CD4-positive, alpha-beta T cell (primary cell): ENCODE data around the gene KAT2B. TPM values are rescaled to one million over a fixed set of nuclear protein-coding genes. Genes with fewer than 3 reads are reported as not detected.

Experiments
- ATAC-seq: fragments of 200-7000 bp; cut with Tn5 transposase; one replicate; pipeline ENCODE4 v1.10.0; 2022; ENCODE audit warnings: mild to moderate bottlenecking; ENCODE audit not compliant: poor library complexity
- CTCF ChIA-PET: fragments of 350-600 bp; sonication (Branson Sonifier 250); formaldehyde crosslinking; loops from one replicate; lab custom pipeline; 2021; ENCODE audit warnings: antibody characterized with exemption, inconsistent platforms; lab: Charles Lee
- POLR2A ChIA-PET: fragments of 350-600 bp; sonication (Branson Sonifier 250); formaldehyde crosslinking; loops from one replicate; lab custom pipeline; 2021; ENCODE audit warnings: antibody characterized with exemption, inconsistent platforms; lab: Charles Lee
- DNase-seq, 14 experiments: peaks; one replicate each; pipeline ENCODE4 v3.0.0-alpha.2; 2013 to 2020; ENCODE audit warnings: mixed read lengths in 2 of 14
- H3K27ac ChIP-seq, 2 donors: one replicate each; pipeline versions ENCODE4 v1.5.1 to v1.7.0; 2013; ENCODE audit warnings: low read length in 2 of 2, low read depth in 1 of 2, mild to moderate bottlenecking in 1 of 2
- H3K27me3 ChIP-seq, 2 experiments: 1 replicate in 1 of 2; 2 replicates in 1 of 2; pipeline versions ENCODE4 v1.6.1 to v1.7.0; 2013; ENCODE audit warnings: low read length in 2 of 2, control low read depth in 1 of 2, mild to moderate bottlenecking in 1 of 2, moderate library complexity in 1 of 2; ENCODE audit not compliant: insufficient read depth in 2 of 2, control insufficient read depth in 1 of 2
- H3K36me3 ChIP-seq: one replicate; pipeline ENCODE4 v1.6.1; 2013; ENCODE audit warnings: low read length, control low read depth; ENCODE audit not compliant: insufficient read depth
- H3K4me1 ChIP-seq: one replicate; pipeline ENCODE4 v1.6.1; 2013; ENCODE audit warnings: low read length, control low read depth; ENCODE audit not compliant: insufficient read depth
- H3K4me3 ChIP-seq: one replicate; pipeline ENCODE4 v1.5.1; 2013; ENCODE audit warnings: mild to moderate bottlenecking, low read length, moderate library complexity
- H3K9me3 ChIP-seq, 2 experiments: 1 replicate in 1 of 2; 2 replicates in 1 of 2; pipeline versions ENCODE4 v1.6.1 to v1.7.0; 2013; ENCODE audit warnings: low read length in 2 of 2, mild to moderate bottlenecking in 2 of 2, control low read depth in 1 of 2, moderate library complexity in 1 of 2; ENCODE audit not compliant: control insufficient read depth in 1 of 2, insufficient read depth in 1 of 2
- H3K27ac Mint-ChIP-seq: one replicate; pipeline ENCODE4 v1.8.0; 2020; ENCODE audit warnings: mixed read lengths
- H3K27me3 Mint-ChIP-seq: one replicate; pipeline ENCODE4 v1.8.0; 2021; ENCODE audit warnings: mixed read lengths
- H3K36me3 Mint-ChIP-seq: one replicate; pipeline ENCODE4 v1.8.0; 2021; ENCODE audit warnings: low read depth, mixed read lengths
- H3K4me1 Mint-ChIP-seq: one replicate; pipeline ENCODE4 v1.8.0; 2021; ENCODE audit warnings: low read depth, mixed read lengths
- H3K4me3 Mint-ChIP-seq: one replicate; pipeline ENCODE4 v1.8.0; 2020; ENCODE audit warnings: mild to moderate bottlenecking, mixed read lengths
- H3K9me3 Mint-ChIP-seq: one replicate; pipeline ENCODE4 v1.8.0; 2020; ENCODE audit warnings: mixed read lengths
- intact Hi-C, 2 experiments: fragments of 100-400 bp; cut with DNase I in 1 of 2; cut with micrococcal nuclease in 1 of 2; formaldehyde crosslinking; loops; one replicate each; pipeline versions ENCODE4 v1.15.1 to v1.9.0; 2023 to 2025; cut with DNase I, micrococcal nuclease
- total RNA-seq, 174 experiments: library from RNA in 2 of 174; stranded (reverse) in 2 of 174; gene quantifications; one replicate each; pipeline ENCODE4 v1.2.3 and lab custom pipeline; 2021 to 2026
- TF ChIP-seq, protein P1 (sequence below): fragments of 200-600 bp; IDR thresholded peaks from one replicate; pipeline ENCODE4 v1.8.0; 2022; ENCODE audit warnings: antibody characterized with exemption, mild to moderate bottlenecking

Gene KAT2B
- total RNA-seq, 2 experiments from 2014 or later: 50.9 to 54.4 TPM

DNA sequence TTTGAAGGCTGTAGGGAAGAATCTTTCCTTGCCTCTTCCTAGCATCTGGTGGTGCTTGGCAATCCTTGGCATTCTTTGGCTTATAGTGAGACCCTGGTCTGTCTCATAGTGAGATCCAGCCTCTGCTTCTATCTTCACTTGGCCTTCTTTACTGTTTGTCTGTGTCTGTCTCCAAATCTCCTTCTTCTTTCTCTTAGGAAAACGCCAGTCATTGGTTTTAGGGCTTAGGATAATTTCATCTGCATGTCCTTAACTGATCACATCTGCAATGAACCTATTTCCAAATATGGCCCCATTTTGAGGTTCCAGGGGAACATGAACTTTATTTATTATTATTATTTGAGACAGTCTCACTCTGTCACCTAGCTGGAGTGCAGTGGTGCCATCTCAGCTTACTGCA, 25.8 kb downstream of the KAT2B start:
- TF ChIP-seq, protein P1, sequence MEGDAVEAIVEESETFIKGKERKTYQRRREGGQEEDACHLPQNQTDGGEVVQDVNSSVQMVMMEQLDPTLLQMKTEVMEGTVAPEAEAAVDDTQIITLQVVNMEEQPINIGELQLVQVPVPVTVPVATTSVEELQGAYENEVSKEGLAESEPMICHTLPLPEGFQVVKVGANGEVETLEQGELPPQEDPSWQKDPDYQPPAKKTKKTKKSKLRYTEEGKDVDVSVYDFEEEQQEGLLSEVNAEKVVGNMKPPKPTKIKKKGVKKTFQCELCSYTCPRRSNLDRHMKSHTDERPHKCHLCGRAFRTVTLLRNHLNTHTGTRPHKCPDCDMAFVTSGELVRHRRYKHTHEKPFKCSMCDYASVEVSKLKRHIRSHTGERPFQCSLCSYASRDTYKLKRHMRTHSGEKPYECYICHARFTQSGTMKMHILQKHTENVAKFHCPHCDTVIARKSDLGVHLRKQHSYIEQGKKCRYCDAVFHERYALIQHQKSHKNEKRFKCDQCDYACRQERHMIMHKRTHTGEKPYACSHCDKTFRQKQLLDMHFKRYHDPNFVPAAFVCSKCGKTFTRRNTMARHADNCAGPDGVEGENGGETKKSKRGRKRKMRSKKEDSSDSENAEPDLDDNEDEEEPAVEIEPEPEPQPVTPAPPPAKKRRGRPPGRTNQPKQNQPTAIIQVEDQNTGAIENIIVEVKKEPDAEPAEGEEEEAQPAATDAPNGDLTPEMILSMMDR: no peak
- peaks cover 57% of the 10 kb centered on the region for H3K4me1 Mint-ChIP-seq
- peaks cover 1% of the 10 kb centered on the region for H3K36me3 Mint-ChIP-seq
- no peak overlapping the region for H3K27ac Mint-ChIP-seq
- intact Hi-C loops: no loop called here
- no peak overlapping the region for H3K4me3 Mint-ChIP-seq
- H3K4me1 ChIP-seq: peaks cover 22% of the 10 kb centered on the region
- H3K36me3 ChIP-seq: peaks cover 8% of the 10 kb centered on the region
- DNase-seq: no peak
- no peaks in the 10 kb centered on the region for H3K9me3 Mint-ChIP-seq
- POLR2A ChIA-PET: no interaction called here
- no peaks in the 10 kb centered on the region for H3K27me3 Mint-ChIP-seq
- H3K27me3 ChIP-seq: no peaks in the 10 kb centered on the region
- no peak overlapping the region for H3K4me3 ChIP-seq
- CTCF ChIA-PET: no interaction called here
- H3K27ac ChIP-seq: no peak overlapping the region
- H3K9me3 ChIP-seq: no peaks in the 10 kb centered on the region
- no peak for ATAC-seq

DNA sequence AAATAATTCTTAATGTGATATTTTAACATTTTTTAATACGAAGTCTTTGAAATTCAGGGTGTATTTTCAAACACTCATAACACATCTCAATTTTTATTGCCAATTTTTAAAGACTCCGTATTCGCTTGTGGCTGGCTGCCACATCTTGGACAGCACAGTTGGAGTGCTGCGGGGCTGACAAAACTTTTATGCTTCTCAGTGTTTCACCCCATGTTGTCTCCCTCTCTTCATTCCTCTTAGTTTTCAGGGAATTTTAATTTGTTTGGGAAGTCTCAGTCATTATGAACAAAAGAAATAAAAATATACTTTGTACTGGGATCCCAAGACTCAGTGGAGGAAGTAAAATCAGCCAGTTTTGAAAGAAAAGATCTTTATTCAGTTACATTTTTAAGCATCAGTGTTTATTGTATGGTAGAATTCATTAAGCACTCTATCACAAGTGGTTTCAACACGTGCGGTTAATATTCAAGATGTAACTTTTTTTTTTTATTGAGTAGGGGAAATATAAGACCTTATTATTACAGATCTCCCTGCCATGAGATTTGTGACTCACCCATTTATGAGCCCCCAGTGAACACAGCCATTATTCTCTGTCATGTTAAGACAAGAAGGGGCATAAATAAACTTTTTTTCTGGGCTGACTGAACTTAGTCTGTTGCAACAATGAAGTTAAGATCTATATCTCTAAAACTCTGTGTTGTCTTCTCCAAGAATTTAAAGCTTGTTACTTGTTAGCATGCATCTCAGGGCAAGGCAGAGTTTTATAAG, 26.8 kb downstream of the KAT2B start:
- Mint-ChIP-seq H3K4me3 (no peak overlapping the region), H3K27ac (no peak overlapping the region), H3K27me3 (no peaks in the 10 kb centered on the region), H3K4me1 (peaks cover 52% of the 10 kb centered on the region), H3K36me3 (peaks cover 11% of the 10 kb centered on the region), H3K9me3 (no peaks in the 10 kb centered on the region)
- peaks cover 15% of the 10 kb centered on the region for H3K36me3 ChIP-seq
- no peak for DNase-seq
- TF ChIP-seq, protein P1: no peak
- H3K9me3 ChIP-seq: no peaks in the 10 kb centered on the region
- peaks cover 22% of the 10 kb centered on the region for H3K4me1 ChIP-seq
- H3K4me3 ChIP-seq: no peak overlapping the region
- ChIA-PET CTCF (interaction anchor here (0.5 kb wide), 1 partner anchor 25 kb away, joined by 4 read pairs; no protein-coding TSS in a partner anchor), POLR2A (no interaction called here)
- no peak overlapping the region for H3K27ac ChIP-seq
- no peak for ATAC-seq
- intact Hi-C loops: no loop called here
- no peaks in the 10 kb centered on the region for H3K27me3 ChIP-seq

DNA sequence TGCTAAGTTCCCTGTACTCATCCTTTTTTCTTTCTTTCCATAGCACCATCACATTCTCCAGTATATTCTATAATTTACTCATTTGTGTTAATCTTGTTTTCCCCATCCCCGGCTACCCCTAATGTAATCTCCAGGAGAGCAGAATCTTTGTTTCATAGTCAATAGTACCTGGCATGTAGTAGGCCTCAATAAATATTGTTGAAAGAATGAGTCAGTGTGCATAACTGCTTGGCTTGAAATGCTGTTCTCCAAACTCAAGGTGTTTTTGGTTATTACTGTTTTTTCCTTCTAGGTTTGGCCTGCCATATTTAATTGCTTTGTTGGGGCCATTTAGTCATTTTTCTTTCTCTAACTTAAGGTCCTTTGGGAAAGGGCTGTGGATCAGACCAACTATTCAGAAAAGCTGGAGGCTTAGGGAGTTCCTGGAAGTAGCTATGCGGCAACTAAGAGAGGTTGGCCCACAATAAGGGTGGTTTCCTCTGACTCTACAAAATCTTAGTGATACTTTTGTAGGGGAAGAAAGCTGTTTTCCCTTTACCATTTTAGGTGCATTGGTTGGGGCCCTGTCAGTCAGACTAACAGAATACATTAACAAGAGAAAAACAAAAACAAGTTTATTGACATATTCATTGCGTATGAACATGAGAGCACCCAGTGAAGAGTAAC, 28.4 kb downstream of the KAT2B start:
- ChIA-PET POLR2A (no interaction called here), CTCF (interaction anchor here (1.1 kb wide), 1 partner anchor 43 kb away, joined by 4 read pairs; no protein-coding TSS in a partner anchor)
- intact Hi-C loops: no loop called here
- Histone ChIP-seq H3K4me1 (peaks cover 14% of the 10 kb centered on the region), H3K27me3 (no peaks in the 10 kb centered on the region), H3K9me3 (no peaks in the 10 kb centered on the region), H3K27ac (peak overlapping the region in 1 of 2 donors; percentile 24), H3K4me3 (no peak overlapping the region), H3K36me3 (peaks cover 31% of the 10 kb centered on the region)
- Mint-ChIP-seq H3K27ac (no peak overlapping the region), H3K9me3 (no peaks in the 10 kb centered on the region), H3K4me1 (peaks cover 41% of the 10 kb centered on the region), H3K4me3 (no peak overlapping the region), H3K36me3 (peaks cover 27% of the 10 kb centered on the region), H3K27me3 (no peaks in the 10 kb centered on the region)
- TF ChIP-seq, protein P1: no peak
- DNase-seq (no peak), ATAC-seq (no peak)
